HEK293 (cell line): ENCODE measurements around the gene GPT2.

Source experiments
- CTCF ChIA-PET: fragments of 350-600 bp; formaldehyde crosslinking; extraction: SDS; loops from one replicate; lab custom pipeline; 2021; ENCODE audit warnings: antibody characterized with exemption; lab: Yijun Ruan, JAX
- POLR2A ChIA-PET: fragments of 300-600 bp; formaldehyde crosslinking; extraction: SDS; loops from one replicate; lab custom pipeline; 2020; ENCODE audit warnings: antibody characterized with exemption, inconsistent platforms; lab: Yijun Ruan, JAX
- H3K27ac ChIP-seq: fragments of 200-500 bp; sonication (Bioruptor generic); 2 replicates; pipeline ENCODE4 v1.5.1; 2014; ENCODE audit warnings: low read depth, low read length, control low read depth, inconsistent platforms; ENCODE audit errors: extremely low read depth
- H3K36me3 ChIP-seq, 2 experiments: fragments of 200-500 bp in 1 of 2; sonication (Bioruptor generic) in 1 of 2; 1 replicate in 1 of 2; 2 replicates in 1 of 2; pipeline ENCODE4 v1.5.1; 2014 to 2017; ENCODE audit warnings: inconsistent platforms in 2 of 2, low read length in 2 of 2; ENCODE audit not compliant: control insufficient read depth in 2 of 2, insufficient read depth in 1 of 2
- H3K4me1 ChIP-seq: fragments of 200-500 bp; sonication (Bioruptor generic); 2 replicates; pipeline ENCODE4 v1.5.1; 2014; ENCODE audit warnings: mild to moderate bottlenecking, low read length, inconsistent platforms; ENCODE audit not compliant: control insufficient read depth, insufficient read depth
- H3K4me3 ChIP-seq: 2 replicates; pipeline ENCODE4 v1.5.1; 2011; ENCODE audit warnings: low read depth, mild to moderate bottlenecking, control low read depth, low read length, moderate library complexity
- H3K9me3 ChIP-seq: fragments of 200-500 bp; sonication (Bioruptor generic); 2 replicates; pipeline ENCODE4 v1.5.1; 2014; ENCODE audit warnings: low read depth, low read length, inconsistent platforms; ENCODE audit not compliant: control insufficient read depth, insufficient read depth
- EGR2 ChIP-seq: fragments of 450-650 bp; formaldehyde crosslinking; IDR thresholded peaks from 2 replicates; pipeline ENCODE4 v1.5.1; 2016; ENCODE audit warnings: low read depth, missing biosample characterization, missing genetic modification characterization
- FEZF1 ChIP-seq: fragments of 450-650 bp; formaldehyde crosslinking; IDR thresholded peaks from 2 replicates; pipeline ENCODE4 v1.5.1; 2016; ENCODE audit warnings: missing biosample characterization, missing genetic modification characterization
- KLF10 ChIP-seq: fragments of 450-650 bp; IDR thresholded peaks from 2 replicates; pipeline ENCODE4 v1.5.1; 2018; ENCODE audit warnings: missing biosample characterization, mild to moderate bottlenecking, missing genetic modification characterization
- KLF8 ChIP-seq: fragments of 450-650 bp; formaldehyde crosslinking; IDR thresholded peaks from 2 replicates; pipeline ENCODE4 v1.5.1; 2016; ENCODE audit warnings: missing biosample characterization, missing genetic modification characterization
- SCRT1 ChIP-seq: fragments of 450-650 bp; formaldehyde crosslinking; IDR thresholded peaks from 2 replicates; pipeline ENCODE4 v1.5.1; 2016; ENCODE audit warnings: missing biosample characterization, missing genetic modification characterization, borderline replicate concordance
- SCRT2 ChIP-seq: fragments of 450-650 bp; formaldehyde crosslinking; IDR thresholded peaks from 2 replicates; pipeline ENCODE4 v1.5.1; 2016; ENCODE audit warnings: missing biosample characterization, missing genetic modification characterization
- SP7 ChIP-seq: fragments of 450-650 bp; formaldehyde crosslinking; IDR thresholded peaks from 2 replicates; pipeline ENCODE4 v1.5.1; 2016; ENCODE audit warnings: missing biosample characterization, missing genetic modification characterization
- ZBTB20 ChIP-seq: fragments of 450-650 bp; formaldehyde crosslinking; IDR thresholded peaks from 2 replicates; pipeline ENCODE4 v1.5.1; 2016; ENCODE audit warnings: missing biosample characterization, missing genetic modification characterization
- ZEB2 ChIP-seq: fragments of 450-650 bp; formaldehyde crosslinking; IDR thresholded peaks from 2 replicates; pipeline ENCODE4 v1.5.1; 2016; ENCODE audit warnings: missing biosample characterization, missing genetic modification characterization
- ZFHX2 ChIP-seq: fragments of 450-650 bp; formaldehyde crosslinking; conservative IDR thresholded peaks from 2 replicates; pipeline ENCODE4 v1.5.1; 2016; ENCODE audit warnings: missing biosample characterization, missing genetic modification characterization
- ZIC2 ChIP-seq: fragments of 450-650 bp; formaldehyde crosslinking; IDR thresholded peaks from 2 replicates; pipeline ENCODE4 v1.5.1; 2016; ENCODE audit warnings: missing biosample characterization, missing genetic modification characterization
- ZNF157 ChIP-seq: fragments of 450-650 bp; formaldehyde crosslinking; IDR thresholded peaks from 2 replicates; pipeline ENCODE4 v1.5.1; 2016; ENCODE audit warnings: missing biosample characterization, missing genetic modification characterization
- ZNF341 ChIP-seq: fragments of 450-650 bp; formaldehyde crosslinking; IDR thresholded peaks from 2 replicates; pipeline ENCODE4; 2016; ENCODE audit warnings: low read depth, missing biosample characterization, missing genetic modification characterization
- ZNF514 ChIP-seq: fragments of 450-650 bp; formaldehyde crosslinking; IDR thresholded peaks from 2 replicates; pipeline ENCODE4 v1.5.1; 2016; ENCODE audit warnings: missing biosample characterization, missing genetic modification characterization
- ZNF629 ChIP-seq: fragments of 450-650 bp; formaldehyde crosslinking; IDR thresholded peaks from 2 replicates; pipeline ENCODE4 v1.5.1; 2017; ENCODE audit warnings: missing biosample characterization, missing genetic modification characterization
- ZNF670 ChIP-seq: fragments of 450-650 bp; formaldehyde crosslinking; IDR thresholded peaks from 2 replicates; pipeline ENCODE4 v1.5.1; 2016; ENCODE audit warnings: missing biosample characterization, missing genetic modification characterization, low read depth
- ZXDB ChIP-seq: fragments of 450-650 bp; formaldehyde crosslinking; IDR thresholded peaks from 2 replicates; pipeline ENCODE4 v1.5.1; 2016; ENCODE audit warnings: missing biosample characterization, missing genetic modification characterization
- TF ChIP-seq, protein P1 (sequence below): fragments of 450-650 bp; formaldehyde crosslinking; IDR thresholded peaks from 2 replicates; pipeline ENCODE4 v1.5.1; 2016; ENCODE audit warnings: missing biosample characterization, missing genetic modification characterization
- TF ChIP-seq, protein P2 (sequence below): fragments of 450-650 bp; formaldehyde crosslinking; IDR thresholded peaks from 2 replicates; pipeline ENCODE4 v1.5.1; 2016; ENCODE audit warnings: missing biosample characterization, missing genetic modification characterization
- TF ChIP-seq, protein P3 (sequence below): fragments of 450-650 bp; formaldehyde crosslinking; IDR thresholded peaks from 2 replicates; pipeline ENCODE4 v1.5.1; 2016; ENCODE audit warnings: missing biosample characterization, missing genetic modification characterization
- TF ChIP-seq, protein P4 (sequence below): fragments of 450-650 bp; formaldehyde crosslinking; optimal IDR thresholded peaks from 2 replicates; pipeline ENCODE3; 2016; ENCODE audit warnings: missing biosample characterization, mild to moderate bottlenecking, missing genetic modification characterization
- TF ChIP-seq, protein P5 (sequence below): fragments of 450-650 bp; formaldehyde crosslinking; IDR thresholded peaks from 2 replicates; pipeline ENCODE4 v1.5.1; 2017; ENCODE audit warnings: missing biosample characterization, missing genetic modification characterization

The GPT2 gene

DNA sequence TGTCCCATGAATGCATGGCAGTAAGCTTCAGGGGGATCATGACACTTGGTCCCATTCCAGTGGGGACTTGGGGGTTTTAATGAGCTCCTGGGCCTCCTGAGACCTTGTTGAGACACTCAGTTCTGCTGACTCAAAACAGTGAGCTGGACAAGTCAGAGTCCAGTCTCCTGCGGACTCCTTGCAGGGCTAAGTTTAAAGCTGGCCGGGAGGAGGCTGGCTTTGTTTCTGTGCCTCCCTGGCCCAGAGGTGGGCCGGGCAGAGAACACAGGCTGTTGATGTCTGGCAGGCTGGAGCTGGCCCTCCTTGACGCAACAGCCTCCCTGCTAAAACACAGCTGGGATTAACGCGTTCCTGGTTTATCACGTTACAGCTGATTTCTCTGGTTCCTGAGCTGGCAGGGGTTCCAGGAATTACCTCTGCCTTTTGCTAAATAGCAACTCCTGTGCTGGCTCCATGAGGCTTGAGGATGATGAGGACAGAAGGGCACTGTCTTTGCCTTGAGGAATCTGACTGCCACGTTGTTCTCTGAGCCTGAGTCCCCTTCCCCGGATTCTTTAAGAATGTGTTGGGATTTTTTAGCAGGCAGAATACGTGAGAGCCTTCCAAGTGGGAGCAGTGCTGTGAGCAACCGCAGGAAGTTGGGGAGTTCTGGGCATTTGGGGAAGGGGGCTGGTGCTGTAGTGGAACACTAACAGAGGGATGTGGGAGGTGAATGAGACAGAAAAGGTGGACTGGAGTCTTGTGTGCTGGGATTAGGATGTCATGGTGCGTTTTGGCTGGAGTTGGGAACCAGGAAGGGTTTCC, 2.0 kb downstream of the GPT2 start:
- TF ChIP-seq KLF10 (tag by site-specific recombination) = 0 out of 2 replicates have a peak, but pooled peaks have one; percentile 44
- TF ChIP-seq, protein P1, sequence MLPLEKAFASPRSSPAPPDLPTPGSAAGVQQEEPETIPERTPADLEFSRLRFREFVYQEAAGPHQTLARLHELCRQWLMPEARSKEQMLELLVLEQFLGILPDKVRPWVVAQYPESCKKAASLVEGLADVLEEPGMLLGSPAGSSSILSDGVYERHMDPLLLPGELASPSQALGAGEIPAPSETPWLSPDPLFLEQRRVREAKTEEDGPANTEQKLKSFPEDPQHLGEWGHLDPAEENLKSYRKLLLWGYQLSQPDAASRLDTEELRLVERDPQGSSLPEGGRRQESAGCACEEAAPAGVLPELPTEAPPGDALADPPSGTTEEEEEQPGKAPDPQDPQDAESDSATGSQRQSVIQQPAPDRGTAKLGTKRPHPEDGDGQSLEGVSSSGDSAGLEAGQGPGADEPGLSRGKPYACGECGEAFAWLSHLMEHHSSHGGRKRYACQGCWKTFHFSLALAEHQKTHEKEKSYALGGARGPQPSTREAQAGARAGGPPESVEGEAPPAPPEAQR (tag by site-specific recombination) = no peak
- TF ChIP-seq SP7 (tag by site-specific recombination) = 0 out of 2 replicates have a peak, but pooled peaks have one; percentile 18
- TF ChIP-seq SCRT2 = peak; percentile 72
- TF ChIP-seq ZNF670 = no peak
- TF ChIP-seq ZBTB20 (tag by site-specific recombination) = peak; percentile 44
- no peak for TF ChIP-seq ZNF514 (tag by site-specific recombination)
- TF ChIP-seq ZXDB (tag by site-specific recombination) = 0 out of 2 replicates have a peak, but pooled peaks have one; percentile 25
- TF ChIP-seq ZFHX2 = peak; percentile 67
- TF ChIP-seq ZNF629 (tag by site-specific recombination) = peak; percentile 30
- 0 out of 2 replicates have a peak, but pooled peaks have one; percentile 42 for TF ChIP-seq SCRT1 (tag by site-specific recombination)
- TF ChIP-seq, protein P2, sequence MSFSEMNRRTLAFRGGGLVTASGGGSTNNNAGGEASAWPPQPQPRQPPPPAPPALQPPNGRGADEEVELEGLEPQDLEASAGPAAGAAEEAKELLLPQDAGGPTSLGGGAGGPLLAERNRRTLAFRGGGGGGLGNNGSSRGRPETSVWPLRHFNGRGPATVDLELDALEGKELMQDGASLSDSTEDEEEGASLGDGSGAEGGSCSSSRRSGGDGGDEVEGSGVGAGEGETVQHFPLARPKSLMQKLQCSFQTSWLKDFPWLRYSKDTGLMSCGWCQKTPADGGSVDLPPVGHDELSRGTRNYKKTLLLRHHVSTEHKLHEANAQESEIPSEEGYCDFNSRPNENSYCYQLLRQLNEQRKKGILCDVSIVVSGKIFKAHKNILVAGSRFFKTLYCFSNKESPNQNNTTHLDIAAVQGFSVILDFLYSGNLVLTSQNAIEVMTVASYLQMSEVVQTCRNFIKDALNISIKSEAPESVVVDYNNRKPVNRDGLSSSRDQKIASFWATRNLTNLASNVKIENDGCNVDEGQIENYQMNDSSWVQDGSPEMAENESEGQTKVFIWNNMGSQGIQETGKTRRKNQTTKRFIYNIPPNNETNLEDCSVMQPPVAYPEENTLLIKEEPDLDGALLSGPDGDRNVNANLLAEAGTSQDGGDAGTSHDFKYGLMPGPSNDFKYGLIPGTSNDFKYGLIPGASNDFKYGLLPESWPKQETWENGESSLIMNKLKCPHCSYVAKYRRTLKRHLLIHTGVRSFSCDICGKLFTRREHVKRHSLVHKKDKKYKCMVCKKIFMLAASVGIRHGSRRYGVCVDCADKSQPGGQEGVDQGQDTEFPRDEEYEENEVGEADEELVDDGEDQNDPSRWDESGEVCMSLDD = no peak
- peak; percentile 74 for TF ChIP-seq EGR2 (tag by site-specific recombination)
- TF ChIP-seq, protein P3, sequence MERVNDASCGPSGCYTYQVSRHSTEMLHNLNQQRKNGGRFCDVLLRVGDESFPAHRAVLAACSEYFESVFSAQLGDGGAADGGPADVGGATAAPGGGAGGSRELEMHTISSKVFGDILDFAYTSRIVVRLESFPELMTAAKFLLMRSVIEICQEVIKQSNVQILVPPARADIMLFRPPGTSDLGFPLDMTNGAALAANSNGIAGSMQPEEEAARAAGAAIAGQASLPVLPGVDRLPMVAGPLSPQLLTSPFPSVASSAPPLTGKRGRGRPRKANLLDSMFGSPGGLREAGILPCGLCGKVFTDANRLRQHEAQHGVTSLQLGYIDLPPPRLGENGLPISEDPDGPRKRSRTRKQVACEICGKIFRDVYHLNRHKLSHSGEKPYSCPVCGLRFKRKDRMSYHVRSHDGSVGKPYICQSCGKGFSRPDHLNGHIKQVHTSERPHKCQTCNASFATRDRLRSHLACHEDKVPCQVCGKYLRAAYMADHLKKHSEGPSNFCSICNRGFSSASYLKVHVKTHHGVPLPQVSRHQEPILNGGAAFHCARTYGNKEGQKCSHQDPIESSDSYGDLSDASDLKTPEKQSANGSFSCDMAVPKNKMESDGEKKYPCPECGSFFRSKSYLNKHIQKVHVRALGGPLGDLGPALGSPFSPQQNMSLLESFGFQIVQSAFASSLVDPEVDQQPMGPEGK (tag by site-specific recombination) = 0 out of 2 replicates have a peak, but pooled peaks have one; percentile 23
- TF ChIP-seq FEZF1 (tag by site-specific recombination) = peak; percentile 71
- TF ChIP-seq ZEB2 = no peak
- TF ChIP-seq ZNF157 (tag by site-specific recombination) = no peak
- peak; percentile 62 for TF ChIP-seq ZIC2
- TF ChIP-seq, protein P4, sequence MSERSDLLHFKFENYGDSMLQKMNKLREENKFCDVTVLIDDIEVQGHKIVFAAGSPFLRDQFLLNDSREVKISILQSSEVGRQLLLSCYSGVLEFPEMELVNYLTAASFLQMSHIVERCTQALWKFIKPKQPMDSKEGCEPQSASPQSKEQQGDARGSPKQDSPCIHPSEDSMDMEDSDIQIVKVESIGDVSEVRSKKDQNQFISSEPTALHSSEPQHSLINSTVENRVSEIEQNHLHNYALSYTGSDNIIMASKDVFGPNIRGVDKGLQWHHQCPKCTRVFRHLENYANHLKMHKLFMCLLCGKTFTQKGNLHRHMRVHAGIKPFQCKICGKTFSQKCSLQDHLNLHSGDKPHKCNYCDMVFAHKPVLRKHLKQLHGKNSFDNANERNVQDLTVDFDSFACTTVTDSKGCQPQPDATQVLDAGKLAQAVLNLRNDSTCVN (tag by site-specific recombination) = peak; percentile 8
- peak; percentile 79 for TF ChIP-seq ZNF341 (tag by site-specific recombination)
- TF ChIP-seq, protein P5, sequence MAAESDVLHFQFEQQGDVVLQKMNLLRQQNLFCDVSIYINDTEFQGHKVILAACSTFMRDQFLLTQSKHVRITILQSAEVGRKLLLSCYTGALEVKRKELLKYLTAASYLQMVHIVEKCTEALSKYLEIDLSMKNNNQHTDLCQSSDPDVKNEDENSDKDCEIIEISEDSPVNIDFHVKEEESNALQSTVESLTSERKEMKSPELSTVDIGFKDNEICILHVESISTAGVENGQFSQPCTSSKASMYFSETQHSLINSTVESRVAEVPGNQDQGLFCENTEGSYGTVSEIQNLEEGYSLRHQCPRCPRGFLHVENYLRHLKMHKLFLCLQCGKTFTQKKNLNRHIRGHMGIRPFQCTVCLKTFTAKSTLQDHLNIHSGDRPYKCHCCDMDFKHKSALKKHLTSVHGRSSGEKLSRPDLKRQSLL = 0 out of 2 replicates have a peak, but pooled peaks have one; percentile 18
- no peak for TF ChIP-seq KLF8 (tag by site-specific recombination)
- no peak overlapping the region; the same call in 1 of the 2 replicates for H3K27ac ChIP-seq
- peaks cover 0 to 28% of the 10 kb centered on the region in 2 experiments; a peak in 2 of 3 replicates for H3K36me3 ChIP-seq
- CTCF ChIA-PET = interaction anchor here (0.5 to 2.2 kb wide), 5 partner anchors 23 to 194 kb away, joined by 3 to 6 read pairs (median 3); no protein-coding TSS in a partner anchor
- no peaks in the 10 kb centered on the region for H3K9me3 ChIP-seq
- H3K4me3 ChIP-seq = no peak overlapping the region
- POLR2A ChIA-PET = interaction anchor here (1.4 kb wide), 1 partner anchor 21 kb away, joined by 3 read pairs; no protein-coding TSS in a partner anchor
- peaks cover 6% of the 10 kb centered on the region; the same call in 1 of the 2 replicates for H3K4me1 ChIP-seq
